ENCODE measurements around the gene TAAR6.

DNA sequence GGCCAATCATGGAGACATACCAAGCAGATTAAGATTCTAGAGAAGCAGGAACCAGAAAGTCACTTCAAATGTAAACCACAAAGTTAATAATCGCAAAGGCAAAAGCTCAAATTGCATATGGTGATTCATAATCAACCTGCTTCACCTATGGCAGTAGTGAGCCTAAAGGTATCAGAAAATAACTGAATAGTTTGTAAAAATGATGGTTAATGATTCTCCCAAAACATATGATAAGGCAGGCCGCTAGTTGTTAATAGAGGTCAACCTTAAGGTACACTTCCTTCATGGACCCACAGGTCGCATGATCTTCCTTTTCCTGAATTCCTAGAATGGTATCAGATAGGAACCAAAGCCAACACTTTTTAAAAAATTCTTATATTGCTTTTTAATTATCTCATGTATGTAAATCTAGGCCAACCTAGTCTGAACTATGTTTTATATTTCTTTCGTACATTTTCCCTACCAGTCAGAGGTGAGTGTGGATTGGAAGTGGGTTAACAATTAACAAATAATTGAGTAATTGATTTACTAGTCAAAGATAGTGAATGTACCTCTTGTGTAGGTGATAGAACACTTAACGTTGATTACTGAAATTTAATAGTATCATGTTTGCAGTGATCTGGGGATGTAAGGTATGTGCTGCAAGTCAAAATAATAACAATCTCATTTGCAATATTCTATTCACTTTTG lies 37.6 kb downstream of the TAAR6 start:
- TF ChIP-seq, protein P1, sequence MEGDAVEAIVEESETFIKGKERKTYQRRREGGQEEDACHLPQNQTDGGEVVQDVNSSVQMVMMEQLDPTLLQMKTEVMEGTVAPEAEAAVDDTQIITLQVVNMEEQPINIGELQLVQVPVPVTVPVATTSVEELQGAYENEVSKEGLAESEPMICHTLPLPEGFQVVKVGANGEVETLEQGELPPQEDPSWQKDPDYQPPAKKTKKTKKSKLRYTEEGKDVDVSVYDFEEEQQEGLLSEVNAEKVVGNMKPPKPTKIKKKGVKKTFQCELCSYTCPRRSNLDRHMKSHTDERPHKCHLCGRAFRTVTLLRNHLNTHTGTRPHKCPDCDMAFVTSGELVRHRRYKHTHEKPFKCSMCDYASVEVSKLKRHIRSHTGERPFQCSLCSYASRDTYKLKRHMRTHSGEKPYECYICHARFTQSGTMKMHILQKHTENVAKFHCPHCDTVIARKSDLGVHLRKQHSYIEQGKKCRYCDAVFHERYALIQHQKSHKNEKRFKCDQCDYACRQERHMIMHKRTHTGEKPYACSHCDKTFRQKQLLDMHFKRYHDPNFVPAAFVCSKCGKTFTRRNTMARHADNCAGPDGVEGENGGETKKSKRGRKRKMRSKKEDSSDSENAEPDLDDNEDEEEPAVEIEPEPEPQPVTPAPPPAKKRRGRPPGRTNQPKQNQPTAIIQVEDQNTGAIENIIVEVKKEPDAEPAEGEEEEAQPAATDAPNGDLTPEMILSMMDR (IDR thresholded peaks at IDR 0.05), result no peak
- no peak for TF ChIP-seq POLR2A (IDR thresholded peaks at IDR 0.05)
